A549 (cell line): Measurements from ENCODE around the gene IRF2BPL. TPM values are rescaled to one million over a fixed set of nuclear protein-coding genes. Genes with fewer than 3 reads are reported as not detected.

Source experiments
- ATAC-seq, 2 experiments: fragments of 200-7000 bp in 1 of 2; fragments of >200 bp in 1 of 2; cut with Nextera tagmentation in 1 of 2; cut with Tn5 transposase in 1 of 2; 3 replicates each; pipeline versions ENCODE4 v1.8.0 to v1.9.1; 2018 to 2020; ENCODE audit warnings: mild to moderate bottlenecking in 1 of 2, moderate library complexity in 1 of 2
- CTCF ChIA-PET: fragments of 300-600 bp; sonication (Branson Sonifier 250); formaldehyde crosslinking; extraction: SDS; loops from one replicate; lab custom pipeline; 2021; ENCODE audit warnings: antibody characterized with exemption, inconsistent platforms; lab: Yijun Ruan, JAX
- POLR2A ChIA-PET: fragments of 350-600 bp; formaldehyde crosslinking; extraction: SDS; loops from one replicate; lab custom pipeline; 2021; ENCODE audit warnings: antibody characterized with exemption, inconsistent platforms; lab: Yijun Ruan, JAX
- DNase-seq, 2 experiments: peaks; one replicate each; pipeline versions ENCODE4 v3.0.0 to v3.0.0-alpha.2; 2011 to 2016; ENCODE audit warnings: low read depth in 1 of 2, low spot score in 1 of 2
- FAIRE-seq: peaks from 2 replicates; lab custom pipeline; 2011; peaks lifted over from hg19 to GRCh38; lab: Jason Lieb, UNC
- H3K27ac ChIP-seq, 2 experiments: fragments of >200 bp; sonication (Bioruptor Twin); formaldehyde crosslinking; 3 replicates each; pipeline ENCODE4 v1.5.1; 2016 to 2017
- H3K4me1 ChIP-seq: fragments of >200 bp; sonication (Bioruptor Twin); formaldehyde crosslinking; 3 replicates; pipeline ENCODE4 v1.6.1; 2016
- H3K4me2 ChIP-seq: fragments of >200 bp; sonication (Bioruptor Twin); formaldehyde crosslinking; 3 replicates; pipeline ENCODE4 v1.6.1; 2016
- H3K4me3 ChIP-seq: fragments of >200 bp; sonication (Bioruptor Twin); formaldehyde crosslinking; 3 replicates; pipeline ENCODE4 v1.5.1; 2016
- H3K9me3 ChIP-seq: fragments of >200 bp; sonication (Bioruptor Twin); formaldehyde crosslinking; 3 replicates; pipeline ENCODE4 v1.6.1; 2016
- CEBPB ChIP-seq, 2 experiments: fragments of >200 bp in 1 of 2; sonication (Bioruptor Twin) in 1 of 2; formaldehyde crosslinking in 1 of 2; IDR thresholded peaks; 2 replicates each; pipeline ENCODE4 v1.6.1; 2012 to 2016
- CHD4 ChIP-seq: fragments of 200-600 bp; sonication (generic); IDR thresholded peaks from 2 replicates; pipeline ENCODE4 v1.6.1; 2016; ENCODE audit warnings: antibody characterized with exemption, mild to moderate bottlenecking, borderline replicate concordance
- EHF ChIP-seq: fragments of 250-450 bp; sonication (Bioruptor Pico); IDR thresholded peaks from 2 replicates; pipeline ENCODE4 v1.5.0; 2020; ENCODE audit warnings: mild to moderate bottlenecking
- EHMT2 ChIP-seq: fragments of 200-600 bp; sonication (generic); IDR thresholded peaks from 2 replicates; pipeline ENCODE4 v1.6.1; 2016; ENCODE audit warnings: antibody characterized with exemption, low read depth, mild to moderate bottlenecking, moderate library complexity
- FOXS1 ChIP-seq: fragments of 250-450 bp; sonication (Bioruptor Pico); IDR thresholded peaks from 2 replicates; pipeline ENCODE4 v1.5.0; 2020; ENCODE audit warnings: mild to moderate bottlenecking, moderate library complexity
- HEYL ChIP-seq: fragments of 250-450 bp; sonication (Bioruptor Pico); IDR thresholded peaks from 2 replicates; pipeline ENCODE4 v1.8.0; 2021; ENCODE audit warnings: mild to moderate bottlenecking, moderate library complexity
- HOXA7 ChIP-seq: fragments of 250-450 bp; sonication (Bioruptor Pico); IDR thresholded peaks from 2 replicates; pipeline ENCODE4 v1.5.0; 2020; ENCODE audit warnings: mild to moderate bottlenecking, moderate library complexity
- KDM5A ChIP-seq: fragments of 200-600 bp; sonication (generic); IDR thresholded peaks from 2 replicates; pipeline ENCODE4 v1.6.1; 2016; ENCODE audit warnings: antibody characterized with exemption, mild to moderate bottlenecking
- MAZ ChIP-seq: fragments of 150-350 bp; IDR thresholded peaks from 2 replicates; pipeline ENCODE4 v1.6.1; 2014; ENCODE audit warnings: antibody characterized with exemption, low read depth, low read length, borderline replicate concordance
- RAD21 ChIP-seq, 2 experiments: fragments of >200 bp in 1 of 2; sonication (Bioruptor Twin) in 1 of 2; formaldehyde crosslinking in 1 of 2; IDR thresholded peaks in 1 of 2; conservative IDR thresholded peaks in 1 of 2; 2 replicates in 1 of 2; 3 replicates in 1 of 2; pipeline ENCODE4 v1.6.1; 2012 to 2018; ENCODE audit warnings: inconsistent platforms in 1 of 2
- RFX5 ChIP-seq: fragments of 450-650 bp; IDR thresholded peaks from 2 replicates; pipeline ENCODE4 v1.7.1; 2014; ENCODE audit warnings: antibody characterized with exemption, mild to moderate bottlenecking, moderate library complexity
- SMC3 ChIP-seq: fragments of >200 bp; sonication (Bioruptor Twin); formaldehyde crosslinking; IDR thresholded peaks from 3 replicates; pipeline ENCODE4 v1.6.1; 2018; ENCODE audit warnings: inconsistent platforms
- SREBF2 ChIP-seq: fragments of 450-650 bp; IDR thresholded peaks from 2 replicates; pipeline ENCODE4 v1.6.1; 2014; ENCODE audit warnings: mild to moderate bottlenecking, moderate library complexity
- TFCP2L1 ChIP-seq: fragments of 250-450 bp; sonication (Bioruptor Pico); IDR thresholded peaks from 2 replicates; pipeline ENCODE4 v1.5.0; 2021; ENCODE audit warnings: mild to moderate bottlenecking
- ZFP36 ChIP-seq: fragments of 450-650 bp; IDR thresholded peaks from 2 replicates; pipeline ENCODE4 v1.6.1; 2014; ENCODE audit warnings: borderline replicate concordance; ENCODE audit not compliant: partially characterized antibody
- WGBS: methylation state at CpG from one replicate; pipeline ENCODE4 v1.1.6; 2017; ENCODE audit errors: missing lambda C conversion rate; 5-methylcytosine and 5-hydroxymethylcytosine counted together
- polyA plus RNA-seq, 4 experiments: library from polyadenylated mRNA; depleted of rRNA in 3 of 4; stranded (reverse); fragments of >200 nt; fragmentation: RNase III in 1 of 4; extraction: RNeasy Plus Mini Kit Qiagen cat#74134 plus additional on column Dnase treatment in 1 of 4; gene quantifications; 2 replicates in 3 of 4; 3 replicates in 1 of 4; pipeline ENCODE4 v1.2.3, GENCODE V29; 2011 to 2017
- TF ChIP-seq, protein P1 (sequence below): fragments of 450-650 bp; IDR thresholded peaks from 2 replicates; pipeline ENCODE4 v1.6.1; 2014; ENCODE audit warnings: antibody characterized with exemption
- TF ChIP-seq, protein P2 (sequence below): fragments of 250-450 bp; sonication (Bioruptor Pico); IDR thresholded peaks from 2 replicates; pipeline ENCODE4 v1.5.0; 2020; ENCODE audit warnings: low read depth, mild to moderate bottlenecking, moderate library complexity
- TF ChIP-seq, protein P3 (sequence below): IDR thresholded peaks from 2 replicates; pipeline ENCODE4 v1.6.1; 2012
- TF ChIP-seq, protein P4 (sequence below): IDR thresholded peaks from 2 replicates; pipeline ENCODE4 v1.6.1; 2012; ENCODE audit warnings: low read depth, borderline replicate concordance

The IRF2BPL gene
- polyA plus RNA-seq, 2 of the 4 experiments (the other 2 are of a cell fraction): 18.1 to 28.3 TPM

DNA sequence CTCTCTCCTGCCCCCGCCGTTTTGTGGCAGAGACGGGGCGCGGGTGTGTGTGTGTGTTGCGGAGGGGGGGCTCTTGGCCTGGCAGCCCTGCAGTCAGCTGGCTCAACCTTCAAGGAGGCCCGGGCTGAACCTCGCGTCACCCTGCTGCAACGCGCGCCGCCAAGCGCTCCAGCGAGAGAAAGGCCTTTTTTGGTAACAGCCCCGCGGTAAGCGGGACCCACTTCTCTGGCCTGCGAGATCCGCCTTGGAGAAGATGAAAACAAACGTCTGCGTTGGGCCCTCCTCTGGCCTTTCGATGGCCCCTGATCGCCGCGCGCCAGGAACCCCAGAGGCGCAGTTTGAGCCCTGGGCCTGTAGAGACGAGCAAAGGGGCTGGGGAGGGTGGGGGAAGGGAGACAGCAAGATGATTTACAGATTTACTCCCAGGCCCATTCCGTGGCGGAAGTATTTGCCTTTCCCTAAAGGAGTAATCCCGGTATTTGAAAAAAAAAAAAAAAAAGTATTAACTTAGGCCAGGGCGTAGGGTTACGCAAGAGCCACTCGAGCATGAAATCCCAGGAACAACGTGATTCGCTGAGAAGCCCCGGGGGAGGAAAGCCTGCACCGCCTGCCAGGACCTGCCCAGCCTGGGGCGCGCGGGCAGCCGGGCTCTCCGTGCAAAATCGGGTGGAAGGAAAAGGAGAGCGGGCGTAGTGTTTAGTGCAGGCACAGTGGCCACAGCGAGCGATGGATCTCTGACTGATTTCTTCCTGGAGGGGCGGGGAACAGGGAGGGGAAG, 4.5 kb upstream of the IRF2BPL start (continued):
- TF ChIP-seq, protein P1, sequence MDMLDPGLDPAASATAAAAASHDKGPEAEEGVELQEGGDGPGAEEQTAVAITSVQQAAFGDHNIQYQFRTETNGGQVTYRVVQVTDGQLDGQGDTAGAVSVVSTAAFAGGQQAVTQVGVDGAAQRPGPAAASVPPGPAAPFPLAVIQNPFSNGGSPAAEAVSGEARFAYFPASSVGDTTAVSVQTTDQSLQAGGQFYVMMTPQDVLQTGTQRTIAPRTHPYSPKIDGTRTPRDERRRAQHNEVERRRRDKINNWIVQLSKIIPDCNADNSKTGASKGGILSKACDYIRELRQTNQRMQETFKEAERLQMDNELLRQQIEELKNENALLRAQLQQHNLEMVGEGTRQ: no peak
- TF ChIP-seq EHF (CRISPR knock-in tag): no peak
- TF ChIP-seq, protein P2, sequence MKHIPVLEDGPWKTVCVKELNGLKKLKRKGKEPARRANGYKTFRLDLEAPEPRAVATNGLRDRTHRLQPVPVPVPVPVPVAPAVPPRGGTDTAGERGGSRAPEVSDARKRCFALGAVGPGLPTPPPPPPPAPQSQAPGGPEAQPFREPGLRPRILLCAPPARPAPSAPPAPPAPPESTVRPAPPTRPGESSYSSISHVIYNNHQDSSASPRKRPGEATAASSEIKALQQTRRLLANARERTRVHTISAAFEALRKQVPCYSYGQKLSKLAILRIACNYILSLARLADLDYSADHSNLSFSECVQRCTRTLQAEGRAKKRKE (CRISPR knock-in tag): 0 out of 2 replicates have a peak, but pooled peaks have one; percentile 77
- TF ChIP-seq TFCP2L1: no peak
- peak; percentile 40 to 58 for TF ChIP-seq RAD21 (conservative IDR thresholded peaks at IDR 0.05 in 1 of 2, IDR thresholded peaks at IDR 0.05 in 1 of 2)
- TF ChIP-seq FOXS1 (CRISPR knock-in tag): no peak
- TF ChIP-seq, protein P3, sequence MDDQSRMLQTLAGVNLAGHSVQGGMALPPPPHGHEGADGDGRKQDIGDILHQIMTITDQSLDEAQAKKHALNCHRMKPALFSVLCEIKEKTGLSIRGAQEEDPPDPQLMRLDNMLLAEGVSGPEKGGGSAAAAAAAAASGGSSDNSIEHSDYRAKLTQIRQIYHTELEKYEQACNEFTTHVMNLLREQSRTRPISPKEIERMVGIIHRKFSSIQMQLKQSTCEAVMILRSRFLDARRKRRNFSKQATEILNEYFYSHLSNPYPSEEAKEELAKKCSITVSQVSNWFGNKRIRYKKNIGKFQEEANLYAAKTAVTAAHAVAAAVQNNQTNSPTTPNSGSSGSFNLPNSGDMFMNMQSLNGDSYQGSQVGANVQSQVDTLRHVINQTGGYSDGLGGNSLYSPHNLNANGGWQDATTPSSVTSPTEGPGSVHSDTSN: peak; percentile 59
- no peak for TF ChIP-seq SREBF2
- TF ChIP-seq, protein P4, sequence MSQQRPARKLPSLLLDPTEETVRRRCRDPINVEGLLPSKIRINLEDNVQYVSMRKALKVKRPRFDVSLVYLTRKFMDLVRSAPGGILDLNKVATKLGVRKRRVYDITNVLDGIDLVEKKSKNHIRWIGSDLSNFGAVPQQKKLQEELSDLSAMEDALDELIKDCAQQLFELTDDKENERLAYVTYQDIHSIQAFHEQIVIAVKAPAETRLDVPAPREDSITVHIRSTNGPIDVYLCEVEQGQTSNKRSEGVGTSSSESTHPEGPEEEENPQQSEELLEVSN: peak; percentile 12; the same call in 1 of the 2 replicates
- peak; percentile 97 to 99 for TF ChIP-seq CEBPB (IDR thresholded peaks at IDR 0.05)
- no peak for TF ChIP-seq ZFP36

DNA sequence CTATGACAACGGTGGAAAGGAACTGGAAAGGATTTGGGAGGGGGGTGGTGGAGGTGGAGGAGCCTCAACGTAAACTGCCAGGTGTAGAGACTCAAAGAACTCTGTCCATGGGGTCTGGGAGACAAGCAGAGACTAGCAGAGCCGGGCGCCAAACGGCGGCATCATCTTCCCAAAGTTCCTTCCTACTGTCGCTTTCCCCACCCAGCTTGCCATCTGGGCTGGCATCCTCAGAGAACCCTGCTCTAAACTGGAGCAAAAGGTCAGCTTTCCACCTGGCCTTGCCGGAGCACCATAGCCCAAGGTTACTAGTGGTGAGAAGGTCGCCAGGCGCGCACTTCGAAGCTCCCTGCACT, 4.0 kb upstream of the IRF2BPL start:
- ATAC-seq (no peak), FAIRE-seq (no peak), DNase-seq (no peak)
- WGBS: 24% methylated on average over 7 of the region's 12 CpGs
- H3K4me3 ChIP-seq: peak overlapping the region; percentile 14; the same call in 2 of the 3 replicates
- no peaks in the 10 kb centered on the region for H3K9me3 ChIP-seq
- H3K27ac ChIP-seq: peak overlapping the region; percentile 95 to 99
- CTCF ChIA-PET: interaction anchor here (0.9 to 28.2 kb wide), 6 partner anchors 14 to 158 kb away, joined by 3 to 481 read pairs (median 38); no protein-coding TSS in a partner anchor
- H3K4me2 ChIP-seq: peak overlapping the region; percentile 87
- H3K4me1 ChIP-seq: peaks cover 64% of the 10 kb centered on the region
- TF ChIP-seq CHD4 (no peak), SMC3 (no peak), HEYL (CRISPR knock-in tag) (0 out of 2 replicates have a peak, but pooled peaks have one; percentile 69), HOXA7 (CRISPR knock-in tag) (0 out of 2 replicates have a peak, but pooled peaks have one; percentile 76), KDM5A (no peak), RFX5 (no peak), EHMT2 (no peak), MAZ (no peak)
- POLR2A ChIA-PET: interaction anchor here (0.7 to 3.0 kb wide), 8 partner anchors 8 to 156 kb away, joined by 3 to 26 read pairs (median 8); no protein-coding TSS in a partner anchor
